Mesenchymal stem cell (in vitro differentiated cells and primary cell): Measurements from ENCODE around the gene ICA1.

Source experiments
- DNase-seq: peaks from one replicate; pipeline ENCODE4 v3.0.0-alpha.2; 2013
- H2AFZ ChIP-seq: one replicate; pipeline ENCODE4 v1.6.1; 2013; ENCODE audit warnings: low read depth, mild to moderate bottlenecking, control low read depth, inconsistent platforms, low read length, moderate library complexity
- H2AK5ac ChIP-seq: 2 replicates; pipeline ENCODE4 v1.6.1; 2013; ENCODE audit warnings: low read length, moderate library complexity, mild to moderate bottlenecking, inconsistent platforms; ENCODE audit not compliant: severe bottlenecking
- H2BK120ac ChIP-seq: one replicate; pipeline ENCODE4 v1.6.1; 2013; ENCODE audit warnings: low read depth, mild to moderate bottlenecking, inconsistent platforms, low read length, moderate library complexity
- H2BK12ac ChIP-seq, 2 experiments: one replicate each; pipeline ENCODE4 v1.6.1; 2013; ENCODE audit warnings: inconsistent platforms in 2 of 2, low read length in 2 of 2, mild to moderate bottlenecking in 2 of 2, moderate library complexity in 2 of 2, control low read depth in 1 of 2
- H2BK15ac ChIP-seq: one replicate; pipeline ENCODE4 v1.6.1; 2013; ENCODE audit warnings: mild to moderate bottlenecking, low read depth, inconsistent platforms; ENCODE audit not compliant: poor library complexity, severe bottlenecking
- H2BK5ac ChIP-seq: 2 replicates; pipeline ENCODE4 v1.6.1; 2013; ENCODE audit warnings: low read depth, mild to moderate bottlenecking, low read length, control low read depth, inconsistent platforms; ENCODE audit not compliant: poor library complexity, severe bottlenecking
- H3K14ac ChIP-seq, 2 experiments: one replicate each; pipeline ENCODE4 v1.6.1; 2013; ENCODE audit warnings: inconsistent platforms in 2 of 2, low read length in 2 of 2, control low read depth in 1 of 2, mild to moderate bottlenecking in 1 of 2, moderate library complexity in 1 of 2
- H3K18ac ChIP-seq, 2 experiments: one replicate each; pipeline ENCODE4 v1.6.1; 2013; ENCODE audit warnings: inconsistent platforms in 2 of 2, low read length in 2 of 2, control low read depth in 1 of 2, low read depth in 1 of 2, mild to moderate bottlenecking in 1 of 2
- H3K23ac ChIP-seq, 2 experiments: one replicate each; pipeline ENCODE4 v1.6.1; 2013; ENCODE audit warnings: inconsistent platforms in 2 of 2, low read length in 2 of 2, mild to moderate bottlenecking in 2 of 2, moderate library complexity in 2 of 2, control low read depth in 1 of 2
- H3K27ac ChIP-seq: 2 replicates; pipeline ENCODE4 v1.5.1; 2013; ENCODE audit warnings: mild to moderate bottlenecking, moderate library complexity, low read length, control low read depth, inconsistent platforms; ENCODE audit not compliant: poor library complexity, severe bottlenecking
- H3K27me3 ChIP-seq, 2 experiments: 2 replicates each; pipeline versions ENCODE4 v1.6.1 to v1.7.0; 2013; ENCODE audit warnings: low read length in 2 of 2, mild to moderate bottlenecking in 2 of 2, moderate library complexity in 2 of 2, control low read depth in 1 of 2, inconsistent platforms in 1 of 2; ENCODE audit not compliant: control insufficient read depth in 1 of 2, insufficient read depth in 1 of 2
- H3K36me3 ChIP-seq, 2 experiments: 2 replicates each; pipeline versions ENCODE4 v1.6.1 to v1.7.0; 2013; ENCODE audit warnings: low read length in 2 of 2, control low read depth in 1 of 2, inconsistent platforms in 1 of 2, low read depth in 1 of 2, mild to moderate bottlenecking in 1 of 2; ENCODE audit not compliant: insufficient read depth in 2 of 2, control insufficient read depth in 1 of 2
- H3K4ac ChIP-seq, 2 experiments: one replicate each; pipeline ENCODE4 v1.6.1; 2013; ENCODE audit warnings: inconsistent platforms in 2 of 2, low read length in 2 of 2, mild to moderate bottlenecking in 2 of 2, moderate library complexity in 2 of 2, control low read depth in 1 of 2, low read depth in 1 of 2
- H3K4me1 ChIP-seq: 2 replicates; pipeline ENCODE4 v1.6.1; 2013; ENCODE audit warnings: low read depth, low read length, control low read depth; ENCODE audit not compliant: control insufficient read depth, insufficient read depth
- H3K4me2 ChIP-seq: 2 replicates; pipeline ENCODE4 v1.6.1; 2013; ENCODE audit warnings: low read length, mild to moderate bottlenecking, inconsistent platforms; ENCODE audit not compliant: poor library complexity, severe bottlenecking
- H3K4me3 ChIP-seq, 2 experiments: 2 replicates each; pipeline versions ENCODE4 v1.5.1 to v1.7.0; 2013; ENCODE audit warnings: low read length in 2 of 2, mild to moderate bottlenecking in 2 of 2, control low read depth in 1 of 2, low read depth in 1 of 2; ENCODE audit not compliant: insufficient read depth in 1 of 2
- H3K79me1 ChIP-seq: replicated peaks from 2 replicates; pipeline ENCODE4 v1.6.1; 2013; ENCODE audit warnings: mild to moderate bottlenecking, control low read depth, low read length, inconsistent platforms; ENCODE audit not compliant: poor library complexity, severe bottlenecking
- H3K9ac ChIP-seq: 2 replicates; pipeline ENCODE4 v1.7.0; 2013; ENCODE audit warnings: mild to moderate bottlenecking, low read length, moderate library complexity
- H3K9me3 ChIP-seq: 2 replicates; pipeline ENCODE4 v1.7.0; 2013; ENCODE audit warnings: mild to moderate bottlenecking, low read length; ENCODE audit not compliant: control insufficient read depth
- H4K8ac ChIP-seq: one replicate; pipeline ENCODE4 v1.6.1; 2013; ENCODE audit warnings: inconsistent platforms, mild to moderate bottlenecking, low read length, moderate library complexity
- H4K91ac ChIP-seq: one replicate; pipeline ENCODE4 v1.6.1; 2013; ENCODE audit warnings: mild to moderate bottlenecking, low read length, inconsistent platforms
- WGBS: methylation state at CpG from one replicate; pipeline ENCODE4 v1.1.7; 2013; ENCODE audit warnings: mixed read lengths; 5-methylcytosine and 5-hydroxymethylcytosine counted together

The ICA1 gene

DNA sequence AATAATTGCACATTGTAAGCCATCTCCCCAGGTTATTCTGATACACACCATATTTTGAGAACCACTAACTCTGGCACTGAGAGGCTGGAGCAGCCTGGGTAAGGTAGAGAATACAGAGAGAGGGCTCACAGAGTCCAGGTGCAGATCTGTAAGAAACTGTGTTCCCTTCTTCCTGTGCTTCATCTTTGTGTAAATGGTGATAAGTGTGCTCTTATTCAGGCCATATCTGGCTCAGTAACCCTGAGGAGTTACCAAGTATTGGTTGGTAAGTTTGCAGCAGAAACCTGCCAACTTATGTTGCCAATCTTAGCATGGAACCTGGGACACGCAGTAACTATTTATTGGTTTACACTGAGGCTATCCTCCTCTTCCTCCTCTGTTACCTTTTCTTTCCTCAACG is 16.2 kb upstream of the ICA1 start:
- Histone ChIP-seq H2BK12ac (no peak overlapping the region), H3K4me1 (no peaks in the 10 kb centered on the region), H3K27me3 (no peaks in the 10 kb centered on the region), H3K4ac (no peak overlapping the region), H2BK15ac (no peak overlapping the region), H3K36me3 (no peaks in the 10 kb centered on the region), H2AFZ (no peak overlapping the region), H3K4me2 (no peak overlapping the region), H3K14ac (no peak overlapping the region), H4K8ac (no peak overlapping the region), H2BK120ac (no peak overlapping the region), H3K27ac (no peak overlapping the region), H3K79me1 (no peaks in the 10 kb centered on the region), H3K9me3 (no peaks in the 10 kb centered on the region), H3K23ac (no peak overlapping the region), H3K9ac (no peak overlapping the region), H4K91ac (no peak overlapping the region), H3K18ac (no peak overlapping the region), H3K4me3 (no peak overlapping the region), H2AK5ac (no peak overlapping the region), H2BK5ac (no peak overlapping the region)
- WGBS: 50% methylated on average over 2 of the region's 2 CpGs
- no peak for DNase-seq

- H2AK5ac ChIP-seq: no peak overlapping the region
- H3K9me3 ChIP-seq: no peaks in the 10 kb centered on the region
- no peak overlapping the region for H2BK12ac ChIP-seq
- no peak overlapping the region for H3K4me3 ChIP-seq
- no peak overlapping the region for H4K91ac ChIP-seq
- H3K27me3 ChIP-seq: no peaks in the 10 kb centered on the region
- no peak overlapping the region for H3K23ac ChIP-seq
- H3K9ac ChIP-seq: no peak overlapping the region
- H3K4me2 ChIP-seq: no peak overlapping the region
- H3K14ac ChIP-seq: no peak overlapping the region
- no peak for DNase-seq
- H2BK120ac ChIP-seq: no peak overlapping the region
- H2BK5ac ChIP-seq: no peak overlapping the region
- no peak overlapping the region for H2BK15ac ChIP-seq
- no peak overlapping the region for H3K27ac ChIP-seq
- H3K4ac ChIP-seq: no peak overlapping the region
- no peak overlapping the region for H4K8ac ChIP-seq
- no peaks in the 10 kb centered on the region for H3K79me1 ChIP-seq
- H3K4me1 ChIP-seq: no peaks in the 10 kb centered on the region
- H3K18ac ChIP-seq: no peak overlapping the region
- 100% methylated on average over 1 of the region's 3 CpGs for WGBS
- H2AFZ ChIP-seq: no peak overlapping the region
- no peaks in the 10 kb centered on the region for H3K36me3 ChIP-seq
Measured at GRCh38 chr7:8277394-8277982, 15.5 kb upstream of the ICA1 start.

DNA sequence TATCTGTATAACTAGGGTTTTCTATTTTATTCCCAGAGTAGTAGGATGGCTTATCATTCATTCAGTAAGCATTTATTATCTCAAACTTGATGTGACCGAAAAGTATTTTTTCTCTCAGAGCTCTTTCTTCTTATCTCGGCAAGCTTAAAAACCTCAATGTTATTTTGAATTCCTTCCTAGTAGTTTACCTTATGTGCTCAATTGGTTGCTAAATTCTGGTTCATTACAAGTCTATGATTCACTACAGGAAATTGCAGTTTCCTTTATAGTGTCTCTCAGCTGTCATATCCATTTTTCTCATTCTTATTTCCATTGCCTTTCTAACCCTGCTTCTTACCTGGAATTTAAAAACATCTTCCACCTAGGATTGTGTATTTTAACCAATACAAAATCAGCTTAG is 12.6 kb upstream of the ICA1 start:
- 83% methylated on average over 1 of the region's 2 CpGs for WGBS
- Histone ChIP-seq H2AFZ (no peak overlapping the region), H3K27ac (no peak overlapping the region), H3K9me3 (no peaks in the 10 kb centered on the region), H3K27me3 (no peaks in the 10 kb centered on the region), H2BK120ac (no peak overlapping the region), H3K4me3 (no peak overlapping the region), H2BK12ac (no peak overlapping the region), H3K79me1 (no peaks in the 10 kb centered on the region), H3K4me1 (no peaks in the 10 kb centered on the region), H2BK15ac (no peak overlapping the region), H4K8ac (no peak overlapping the region), H2BK5ac (no peak overlapping the region), H4K91ac (no peak overlapping the region), H2AK5ac (no peak overlapping the region), H3K9ac (no peak overlapping the region), H3K23ac (no peak overlapping the region), H3K4me2 (no peak overlapping the region), H3K18ac (no peak overlapping the region), H3K4ac (no peak overlapping the region), H3K14ac (no peak overlapping the region), H3K36me3 (no peaks in the 10 kb centered on the region)
- DNase-seq: no peak

DNA sequence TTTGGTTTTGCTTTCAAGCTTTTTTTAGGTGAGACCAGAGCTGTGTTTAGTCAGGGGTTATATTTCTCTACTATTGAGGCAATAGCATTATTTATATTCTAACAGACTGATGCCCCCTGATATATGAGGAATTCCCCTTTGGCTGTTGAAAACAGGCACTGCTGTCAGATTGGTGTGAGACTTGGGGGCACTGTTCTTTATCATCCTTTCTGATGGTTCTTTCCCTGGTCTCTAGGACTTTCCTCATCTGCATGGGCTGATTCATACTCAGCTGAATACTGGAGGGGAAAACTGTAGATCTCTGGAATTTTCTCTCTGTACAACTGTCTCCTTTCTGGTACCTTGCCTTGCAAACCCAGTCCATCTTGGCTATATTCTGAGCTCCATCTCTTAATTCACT is 10.0 kb upstream of the ICA1 start:
- Histone ChIP-seq H3K4me1 (no peaks in the 10 kb centered on the region), H2BK5ac (no peak overlapping the region), H3K14ac (no peak overlapping the region), H3K4me3 (no peak overlapping the region), H3K27me3 (no peaks in the 10 kb centered on the region), H3K4me2 (no peak overlapping the region), H3K27ac (no peak overlapping the region), H2BK12ac (no peak overlapping the region), H3K9ac (no peak overlapping the region), H3K18ac (no peak overlapping the region), H3K4ac (no peak overlapping the region), H2BK120ac (no peak overlapping the region), H3K23ac (no peak overlapping the region), H2BK15ac (no peak overlapping the region), H2AK5ac (no peak overlapping the region), H3K36me3 (no peaks in the 10 kb centered on the region), H3K79me1 (no peaks in the 10 kb centered on the region), H4K91ac (no peak overlapping the region), H2AFZ (no peak overlapping the region), H4K8ac (no peak overlapping the region), H3K9me3 (no peaks in the 10 kb centered on the region)
- no peak for DNase-seq
